K562 (cell line): ENCODE results near the gene NBDY. TPM values are rescaled to one million over a fixed set of nuclear protein-coding genes. Genes with fewer than 3 reads are reported as not detected.

ENCODE experiments used
- ATAC-seq: fragments of 200-7000 bp; cut with Tn5 transposase; 3 replicates; pipeline ENCODE4 v1.9.1; 2020; ENCODE audit warnings: moderate library complexity
- BruUV-seq: library from RNA; stranded (reverse); fragments of 400-500 nt; replicated peaks from 2 replicates; lab custom pipeline; 2021; lab: Mats Ljungman, UMichigan
- CTCF ChIA-PET: fragments of 300-600 bp; formaldehyde crosslinking; extraction: SDS; loops from one replicate; lab custom pipeline; 2021; ENCODE audit warnings: low intra/inter-chr PET ratio; lab: Yijun Ruan, JAX
- POLR2A ChIA-PET: fragments of 300-600, 350-650 bp; sonication (Branson Sonifier 250); formaldehyde crosslinking; extraction: SDS; loops from one replicate; lab custom pipeline; 2021; ENCODE audit warnings: antibody characterized with exemption, inconsistent platforms; lab: Yijun Ruan, JAX
- DNase-seq, 4 experiments: peaks; one replicate each; pipeline versions ENCODE4 v3.0.0 to v3.0.0-alpha.2; 2011 to 2018; ENCODE audit warnings: low spot score in 3 of 4, mixed read lengths in 3 of 4; ENCODE audit errors: extremely low read depth in 1 of 4
- FAIRE-seq: peaks from 2 replicates; lab custom pipeline; 2011; peaks lifted over from hg19 to GRCh38; lab: Jason Lieb, UNC
- H2AFZ ChIP-seq: 2 replicates; pipeline ENCODE4 v1.6.0; 2011; ENCODE audit warnings: low read depth, low read length, control low read depth, inconsistent platforms
- H3K27ac ChIP-seq: fragments of 200-600 bp; 3 replicates; pipeline ENCODE4 v1.8.0; 2011; ENCODE audit warnings: low read depth, mild to moderate bottlenecking, control low read depth, inconsistent platforms, low read length, moderate library complexity, mixed read lengths; ENCODE audit errors: extremely low read depth
- H3K27me3 ChIP-seq, 2 experiments: fragments of 300-600 bp in 1 of 2; 2 replicates in 1 of 2; 3 replicates in 1 of 2; pipeline versions ENCODE4 v1.6.0 to v1.8.0; 2011; ENCODE audit warnings: inconsistent platforms in 2 of 2, low read length in 2 of 2, mild to moderate bottlenecking in 1 of 2, mixed read lengths in 1 of 2, moderate library complexity in 1 of 2; ENCODE audit not compliant: control insufficient read depth in 2 of 2, insufficient read depth in 2 of 2
- H3K36me3 ChIP-seq: fragments of 300-600 bp; 3 replicates; pipeline ENCODE4 v1.8.0; 2011; ENCODE audit warnings: mild to moderate bottlenecking, low read length, inconsistent platforms; ENCODE audit not compliant: control insufficient read depth, insufficient read depth
- H3K4me1 ChIP-seq, 2 experiments: fragments of 200-600 bp in 1 of 2; replicated peaks in 1 of 2; 2 replicates in 1 of 2; 3 replicates in 1 of 2; pipeline versions ENCODE4 v1.5.1 to v1.8.0; 2011; ENCODE audit warnings: inconsistent platforms in 2 of 2, low read length in 2 of 2, mild to moderate bottlenecking in 1 of 2, mixed read lengths in 1 of 2, moderate library complexity in 1 of 2; ENCODE audit not compliant: control insufficient read depth in 2 of 2, insufficient read depth in 2 of 2
- H3K4me2 ChIP-seq: 2 replicates; pipeline ENCODE4 v1.6.1; 2011; ENCODE audit warnings: low read length, control low read depth, inconsistent platforms, mixed read lengths; ENCODE audit not compliant: insufficient read depth
- H3K4me3 ChIP-seq: fragments of 200-600 bp; sonication (generic), shearing (Covaris generic); 2 replicates; pipeline ENCODE4 v1.5.1; 2016; ENCODE audit warnings: control low read depth, inconsistent platforms
- H3K79me2 ChIP-seq: fragments of 200-600 bp; 3 replicates; pipeline ENCODE4 v1.8.0; 2011; ENCODE audit warnings: low read length, inconsistent platforms; ENCODE audit not compliant: control insufficient read depth, insufficient read depth
- H3K9ac ChIP-seq, 2 experiments: 2 replicates each; pipeline versions ENCODE4 v1.6.0 to v1.6.1; 2011; ENCODE audit warnings: low read depth in 2 of 2, low read length in 2 of 2, control low read depth in 1 of 2, inconsistent platforms in 1 of 2, mild to moderate bottlenecking in 1 of 2, mixed read lengths in 1 of 2; ENCODE audit not compliant: insufficient read depth in 1 of 2
- H3K9me1 ChIP-seq: one replicate; pipeline ENCODE4 v1.6.0; 2011; ENCODE audit warnings: inconsistent platforms, mild to moderate bottlenecking, low read length, moderate library complexity; ENCODE audit not compliant: control insufficient read depth, insufficient read depth
- H3K9me3 ChIP-seq: replicated peaks from 2 replicates; pipeline ENCODE4 v1.5.1; 2011; ENCODE audit warnings: low read depth, low read length, inconsistent platforms; ENCODE audit not compliant: control insufficient read depth, insufficient read depth
- H4K20me1 ChIP-seq: replicated peaks from 2 replicates; pipeline ENCODE4 v1.6.1; 2011; ENCODE audit warnings: low read length, inconsistent platforms, mixed read lengths; ENCODE audit not compliant: control insufficient read depth, insufficient read depth
- BRD9 ChIP-seq: fragments of 450-650 bp; IDR thresholded peaks from 2 replicates; pipeline ENCODE4 v1.6.1; 2018; ENCODE audit warnings: low read depth; ENCODE audit not compliant: partially characterized antibody
- RBM39 ChIP-seq: fragments of 200-400 bp; formaldehyde crosslinking; optimal IDR thresholded peaks from 2 replicates; pipeline ENCODE3; 2018; ENCODE audit warnings: low read depth, low read length
- SETDB1 ChIP-seq: IDR thresholded peaks from one replicate; pipeline ENCODE4 v1.6.1; 2012; ENCODE audit warnings: low read length, control low read depth, inconsistent platforms
- SLC30A9 ChIP-seq: fragments of 250-450 bp; sonication (Bioruptor Pico); IDR thresholded peaks from 2 replicates; pipeline ENCODE4 v1.8.0; 2022; ENCODE audit warnings: mild to moderate bottlenecking, moderate library complexity
- ZNF197 ChIP-seq: fragments of 200-800 bp; sonication (Bioruptor generic); IDR thresholded peaks from 2 replicates; pipeline ENCODE4 v1.6.1; 2016; ENCODE audit warnings: low read depth, missing genetic modification characterization, missing compliant biosample characterization
- ZNF224 ChIP-seq: sonication (generic); formaldehyde crosslinking; IDR thresholded peaks from 2 replicates; pipeline ENCODE4 v1.8.0; 2022; ENCODE audit warnings: mild to moderate bottlenecking, missing genetic modification reagents
- ZNF24 ChIP-seq: fragments of 450-650 bp; IDR thresholded peaks from 2 replicates; pipeline ENCODE4 v1.6.1; 2016
- ZNF586 ChIP-seq: fragments of 450-650 bp; formaldehyde crosslinking; conservative IDR thresholded peaks from 2 replicates; pipeline ENCODE4 v1.4.0; 2020; ENCODE audit warnings: mild to moderate bottlenecking, moderate library complexity
- ZSCAN29 ChIP-seq: fragments of 450-650 bp; IDR thresholded peaks from 2 replicates; pipeline ENCODE4 v1.6.1; 2017
- WGBS: fragments of 100-300 bp; shearing (Covaris generic); methylation state at CpG from one replicate; pipeline ENCODE4 v1.1.6; 2016; ENCODE audit warnings: low coverage, mixed read lengths; ENCODE audit not compliant: insufficient coverage; ENCODE audit errors: missing lambda C conversion rate; 5-methylcytosine and 5-hydroxymethylcytosine counted together
- in situ Hi-C: fragments of 300-500 bp; cut with MboI; formaldehyde crosslinking; loops from 4 replicates; pipeline ENCODE4 v1.15.0; 2018; ENCODE audit warnings: inconsistent platforms, mixed read lengths
- intact Hi-C: fragments of 100-400 bp; cut with micrococcal nuclease; formaldehyde crosslinking; loops from 2 replicates; pipeline ENCODE4 v1.14.2; 2022
- polyA plus RNA-seq, 8 experiments: library from polyadenylated mRNA; depleted of rRNA in 4 of 8; stranded (reverse) in 5 of 8; unstranded in 3 of 8; fragments of >200 nt; fragmentation: Nextera tagmentation in 2 of 8; fragmentation: Illumina TruSeq in 1 of 8; extraction: Ambion mirVana in 2 of 8; extraction: Trizol in 1 of 8; gene quantifications; 2 replicates each; pipeline versions ENCODE4 v1.2.1 to v1.2.3, GENCODE V29; 2011 to 2014; ENCODE audit warnings: inconsistent platforms in 1 of 8, missing spikeins in 1 of 8
- total RNA-seq, 7 experiments: library from RNA; depleted of rRNA in 6 of 7; stranded (reverse); fragments of >200 nt in 6 of 7; fragmentation: Illumina TruSeq in 2 of 7; extraction: Trizol in 2 of 7; gene quantifications; 2 replicates each; pipeline versions ENCODE4 v1.2.1 to v1.2.3, GENCODE V29; 2011 to 2021; ENCODE audit warnings: low replicate concordance in 1 of 7
- TF ChIP-seq, protein P1 (sequence below): fragments of 450-650 bp; IDR thresholded peaks from 2 replicates; pipeline ENCODE4 v1.6.1; 2016; ENCODE audit warnings: antibody characterized with exemption
- TF ChIP-seq, protein P2 (sequence below): fragments of 250-450 bp; sonication (Bioruptor Pico); IDR thresholded peaks from 2 replicates; pipeline ENCODE4 v1.8.0; 2021; ENCODE audit warnings: moderate library complexity, mild to moderate bottlenecking, inconsistent platforms
- TF ChIP-seq, protein P3 (sequence below): sonication (generic); formaldehyde crosslinking; IDR thresholded peaks from 2 replicates; pipeline ENCODE4 v1.4.0; 2020; ENCODE audit warnings: mild to moderate bottlenecking, missing genetic modification reagents
- TF ChIP-seq, protein P4 (sequence below): sonication (generic); formaldehyde crosslinking; IDR thresholded peaks from 2 replicates; pipeline ENCODE4 v1.8.0; 2022; ENCODE audit warnings: mild to moderate bottlenecking, low read depth, missing genetic modification reagents

The NBDY gene
- total and polyA plus RNA-seq, 9 of the 15 experiments (the other 6 are each of a cell fraction or from before 2014, with no cell fraction given), result 1.00 to 24.7 (median 7.0) TPM

DNA sequence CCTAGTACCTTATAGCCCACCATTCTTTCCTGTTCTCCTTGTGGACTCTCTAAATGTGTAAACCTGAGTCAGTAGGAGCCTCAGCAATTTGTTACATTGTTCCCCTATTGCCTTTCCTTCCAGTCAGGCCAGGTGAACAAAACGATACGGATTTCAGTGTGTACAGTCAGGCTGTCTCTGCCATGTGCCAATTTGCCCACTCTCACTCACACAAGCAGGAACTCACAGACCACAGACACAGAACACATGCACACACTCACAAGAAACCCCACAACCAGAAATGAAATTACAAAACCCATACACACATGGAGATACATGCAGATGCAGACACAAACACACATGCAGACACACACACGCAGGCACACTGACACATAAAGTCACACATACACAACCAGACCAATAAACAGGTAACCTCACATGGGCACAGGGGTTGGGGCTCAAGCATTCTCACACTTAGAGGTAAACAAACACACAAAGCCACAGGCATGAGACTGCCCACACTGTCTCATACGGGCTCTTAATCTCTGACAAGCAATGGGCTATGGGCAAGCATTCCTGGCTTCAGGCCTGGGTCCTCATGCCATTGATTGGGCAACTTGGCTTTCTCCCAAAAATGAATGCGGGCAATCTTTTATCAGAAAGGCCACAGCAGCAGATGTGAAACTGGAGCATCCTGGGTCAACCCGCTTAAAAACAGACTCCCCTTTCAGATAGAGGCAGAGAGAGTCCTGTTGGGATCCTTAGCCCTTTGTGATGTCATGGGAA is 68.7 kb downstream of the NBDY start:
- FAIRE-seq (no peak), DNase-seq (no peak), ATAC-seq (no peak)
- Histone ChIP-seq H3K79me2 (no peaks in the 10 kb centered on the region), H2AFZ (no peak overlapping the region), H3K4me3 (no peak overlapping the region), H3K9ac (no peak overlapping the region), H3K9me3 (no peaks in the 10 kb centered on the region), H3K36me3 (no peaks in the 10 kb centered on the region), H3K9me1 (no peaks in the 10 kb centered on the region), H4K20me1 (no peaks in the 10 kb centered on the region), H3K27ac (no peak overlapping the region), H3K4me1 (no peaks in the 10 kb centered on the region; a peak in 1 of 5 replicates), H3K27me3 (no peaks in the 10 kb centered on the region), H3K4me2 (no peak overlapping the region)
- 21% methylated on average over 4 of the region's 6 CpGs for WGBS
- in situ Hi-C loops, result no loop called here
- no TSS peak for BruUV-seq
- intact Hi-C loops, result no loop called here
- POLR2A ChIA-PET, result interaction anchor here (0.9 kb wide), 1 partner anchor 100 kb away, joined by 3 read pairs; no protein-coding TSS in a partner anchor
- CTCF ChIA-PET, result no interaction called here
- TF ChIP-seq, protein P1, sequence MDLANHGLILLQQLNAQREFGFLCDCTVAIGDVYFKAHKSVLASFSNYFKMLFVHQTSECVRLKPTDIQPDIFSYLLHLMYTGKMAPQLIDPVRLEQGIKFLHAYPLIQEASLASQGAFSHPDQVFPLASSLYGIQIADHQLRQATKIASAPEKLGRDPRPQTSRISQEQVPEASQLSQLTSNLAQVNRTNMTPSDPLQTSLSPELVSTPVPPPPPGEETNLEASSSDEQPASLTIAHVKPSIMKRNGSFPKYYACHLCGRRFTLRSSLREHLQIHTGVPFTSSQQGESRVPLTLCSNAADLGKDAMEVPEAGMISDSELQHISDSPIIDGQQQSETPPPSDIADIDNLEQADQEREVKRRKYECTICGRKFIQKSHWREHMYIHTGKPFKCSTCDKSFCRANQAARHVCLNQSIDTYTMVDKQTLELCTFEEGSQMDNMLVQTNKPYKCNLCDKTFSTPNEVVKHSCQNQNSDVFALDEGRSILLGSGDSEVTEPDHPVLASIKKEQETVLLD, result no peak
- no peak for TF ChIP-seq ZNF586 (CRISPR knock-in tag)
- TF ChIP-seq, protein P2, sequence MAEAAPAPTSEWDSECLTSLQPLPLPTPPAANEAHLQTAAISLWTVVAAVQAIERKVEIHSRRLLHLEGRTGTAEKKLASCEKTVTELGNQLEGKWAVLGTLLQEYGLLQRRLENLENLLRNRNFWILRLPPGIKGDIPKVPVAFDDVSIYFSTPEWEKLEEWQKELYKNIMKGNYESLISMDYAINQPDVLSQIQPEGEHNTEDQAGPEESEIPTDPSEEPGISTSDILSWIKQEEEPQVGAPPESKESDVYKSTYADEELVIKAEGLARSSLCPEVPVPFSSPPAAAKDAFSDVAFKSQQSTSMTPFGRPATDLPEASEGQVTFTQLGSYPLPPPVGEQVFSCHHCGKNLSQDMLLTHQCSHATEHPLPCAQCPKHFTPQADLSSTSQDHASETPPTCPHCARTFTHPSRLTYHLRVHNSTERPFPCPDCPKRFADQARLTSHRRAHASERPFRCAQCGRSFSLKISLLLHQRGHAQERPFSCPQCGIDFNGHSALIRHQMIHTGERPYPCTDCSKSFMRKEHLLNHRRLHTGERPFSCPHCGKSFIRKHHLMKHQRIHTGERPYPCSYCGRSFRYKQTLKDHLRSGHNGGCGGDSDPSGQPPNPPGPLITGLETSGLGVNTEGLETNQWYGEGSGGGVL (CRISPR knock-in tag), result no peak
- TF ChIP-seq, protein P3, sequence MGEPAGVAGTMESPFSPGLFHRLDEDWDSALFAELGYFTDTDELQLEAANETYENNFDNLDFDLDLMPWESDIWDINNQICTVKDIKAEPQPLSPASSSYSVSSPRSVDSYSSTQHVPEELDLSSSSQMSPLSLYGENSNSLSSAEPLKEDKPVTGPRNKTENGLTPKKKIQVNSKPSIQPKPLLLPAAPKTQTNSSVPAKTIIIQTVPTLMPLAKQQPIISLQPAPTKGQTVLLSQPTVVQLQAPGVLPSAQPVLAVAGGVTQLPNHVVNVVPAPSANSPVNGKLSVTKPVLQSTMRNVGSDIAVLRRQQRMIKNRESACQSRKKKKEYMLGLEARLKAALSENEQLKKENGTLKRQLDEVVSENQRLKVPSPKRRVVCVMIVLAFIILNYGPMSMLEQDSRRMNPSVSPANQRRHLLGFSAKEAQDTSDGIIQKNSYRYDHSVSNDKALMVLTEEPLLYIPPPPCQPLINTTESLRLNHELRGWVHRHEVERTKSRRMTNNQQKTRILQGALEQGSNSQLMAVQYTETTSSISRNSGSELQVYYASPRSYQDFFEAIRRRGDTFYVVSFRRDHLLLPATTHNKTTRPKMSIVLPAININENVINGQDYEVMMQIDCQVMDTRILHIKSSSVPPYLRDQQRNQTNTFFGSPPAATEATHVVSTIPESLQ (CRISPR knock-in tag), result no peak
- TF ChIP-seq ZSCAN29, result no peak
- TF ChIP-seq SLC30A9, result no peak
- no peak for TF ChIP-seq RBM39
- no peak for TF ChIP-seq ZNF24
- TF ChIP-seq, protein P4, sequence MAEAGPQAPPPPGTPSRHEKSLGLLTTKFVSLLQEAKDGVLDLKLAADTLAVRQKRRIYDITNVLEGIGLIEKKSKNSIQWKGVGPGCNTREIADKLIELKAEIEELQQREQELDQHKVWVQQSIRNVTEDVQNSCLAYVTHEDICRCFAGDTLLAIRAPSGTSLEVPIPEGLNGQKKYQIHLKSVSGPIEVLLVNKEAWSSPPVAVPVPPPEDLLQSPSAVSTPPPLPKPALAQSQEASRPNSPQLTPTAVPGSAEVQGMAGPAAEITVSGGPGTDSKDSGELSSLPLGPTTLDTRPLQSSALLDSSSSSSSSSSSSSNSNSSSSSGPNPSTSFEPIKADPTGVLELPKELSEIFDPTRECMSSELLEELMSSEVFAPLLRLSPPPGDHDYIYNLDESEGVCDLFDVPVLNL (CRISPR knock-in tag), result no peak
- TF ChIP-seq ZNF224 (CRISPR knock-in tag), result no peak
- TF ChIP-seq SETDB1, result no peak
- no peak for TF ChIP-seq BRD9
- no peak for TF ChIP-seq ZNF197 (CRISPR knock-in tag)
